ENCODE results near the gene ELK1.
"Not testable (repeated sequence)": the region's sequence is repeated elsewhere in the genome, so short reads cannot be mapped to it uniquely, and the experiment has no call there.

Gene ELK1

DNA sequence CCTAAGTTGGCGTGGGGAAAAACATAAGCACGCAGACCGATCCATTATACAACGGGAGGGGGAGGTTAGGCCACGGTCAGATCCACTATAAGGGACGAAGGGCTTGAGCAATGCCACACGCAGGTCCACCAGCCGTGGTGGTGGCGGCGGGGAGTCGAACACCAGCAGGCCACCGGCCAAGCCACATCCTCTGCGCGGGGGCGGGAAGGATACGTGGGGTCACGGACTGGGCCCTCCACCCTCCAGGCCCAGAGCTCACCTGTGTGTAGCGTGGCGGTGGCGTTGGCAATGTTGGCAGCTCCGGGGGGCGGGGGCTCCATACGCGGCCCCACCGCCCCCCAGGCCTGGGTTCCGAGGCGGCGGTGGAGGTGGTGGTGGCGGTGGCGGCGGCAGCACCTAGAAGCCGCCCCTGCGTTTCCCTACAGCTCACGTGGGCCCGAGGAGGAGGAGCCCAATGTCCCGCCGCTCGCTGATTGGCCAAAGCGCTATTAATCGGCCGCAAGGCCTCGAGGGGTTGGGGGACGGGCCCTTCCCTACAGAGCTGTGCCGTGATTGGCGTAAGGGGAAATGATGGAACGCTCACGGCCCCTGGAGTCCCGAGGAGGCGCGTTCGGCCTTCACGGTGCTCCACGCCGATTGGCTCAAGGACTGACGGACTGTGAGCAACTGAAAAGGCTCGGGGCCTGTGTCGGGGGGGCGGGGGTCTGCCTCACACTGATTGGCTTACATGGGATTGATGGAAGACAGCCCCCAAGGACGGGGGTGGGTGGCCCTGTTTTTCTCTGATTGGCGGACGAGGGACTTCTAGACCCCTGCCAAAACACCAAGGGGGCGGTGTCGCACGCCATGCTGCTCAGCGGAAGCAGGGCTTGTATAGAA, at the start of gene ELK1:
TSS of gene ELK1 (minus strand) at position 400 of the 879 bp plus-strand sequence. CDS start 9,122 bp downstream, outside the sequence.
- DNase-seq, result peak; percentile 39 to 98 (median 94)

DNA sequence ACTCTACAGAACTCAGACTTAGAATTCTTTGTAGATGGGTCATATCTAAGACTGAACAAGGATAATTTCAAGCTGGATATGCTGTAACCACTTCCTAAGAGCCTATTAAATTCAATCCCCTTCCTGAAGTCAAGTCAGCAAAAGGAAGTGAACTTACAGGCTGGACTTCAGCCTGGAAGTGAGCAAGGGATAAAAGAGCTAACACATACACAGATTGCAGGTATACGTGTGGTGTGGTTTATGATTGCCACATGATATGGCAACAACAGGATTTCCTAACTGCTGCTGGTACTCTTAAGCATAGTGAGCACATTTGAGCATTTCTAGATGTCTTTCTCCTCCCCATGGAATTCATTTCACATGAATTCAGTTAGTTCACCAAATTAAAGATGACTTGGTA, 46.8 kb upstream of the ELK1 start:
- DNase-seq, result no peak

DNA sequence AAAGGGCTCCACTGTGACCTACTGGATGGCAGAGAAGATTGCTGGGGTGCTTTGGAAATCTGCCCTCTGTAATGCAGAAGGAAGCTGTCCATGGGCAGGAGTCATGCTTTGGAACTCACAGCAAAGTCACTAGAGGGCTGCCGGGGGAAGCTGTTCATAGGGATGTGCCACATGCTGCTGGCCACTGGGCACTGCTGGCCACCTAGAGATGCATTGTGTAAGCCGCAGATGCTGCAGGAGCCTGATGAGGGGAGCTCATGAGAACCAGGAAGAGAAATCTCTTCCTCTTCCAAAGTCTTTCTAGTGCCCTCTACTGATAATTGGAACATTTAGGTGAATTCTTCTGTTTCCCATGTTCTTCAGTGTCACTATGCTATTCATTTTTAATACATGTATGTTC, 39.8 kb upstream of the ELK1 start:
- DNase-seq, result no peak

GRCh38 chrX:47687263-47687662, 36.9 kb upstream of the ELK1 start:
- no peak for DNase-seq

DNA sequence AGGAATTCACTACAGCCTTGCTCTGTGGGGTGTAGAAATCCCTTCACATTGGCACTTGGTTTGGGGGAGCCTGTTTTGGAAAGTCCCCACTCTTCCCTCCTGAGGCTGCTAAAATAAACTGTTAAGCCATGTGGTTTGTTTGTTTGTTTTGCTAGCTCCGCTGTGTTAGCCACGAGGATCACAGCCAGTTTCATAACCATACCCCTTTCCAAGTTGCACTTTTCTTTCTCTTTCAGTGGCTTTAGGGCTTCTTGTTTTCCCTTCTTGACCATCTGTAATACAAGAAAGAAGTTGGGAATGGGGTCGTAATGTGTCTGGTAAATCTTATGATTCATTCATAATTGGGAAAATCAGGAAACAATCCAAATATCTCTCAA, 33.5 kb upstream of the ELK1 start:
- no peak for DNase-seq

DNA sequence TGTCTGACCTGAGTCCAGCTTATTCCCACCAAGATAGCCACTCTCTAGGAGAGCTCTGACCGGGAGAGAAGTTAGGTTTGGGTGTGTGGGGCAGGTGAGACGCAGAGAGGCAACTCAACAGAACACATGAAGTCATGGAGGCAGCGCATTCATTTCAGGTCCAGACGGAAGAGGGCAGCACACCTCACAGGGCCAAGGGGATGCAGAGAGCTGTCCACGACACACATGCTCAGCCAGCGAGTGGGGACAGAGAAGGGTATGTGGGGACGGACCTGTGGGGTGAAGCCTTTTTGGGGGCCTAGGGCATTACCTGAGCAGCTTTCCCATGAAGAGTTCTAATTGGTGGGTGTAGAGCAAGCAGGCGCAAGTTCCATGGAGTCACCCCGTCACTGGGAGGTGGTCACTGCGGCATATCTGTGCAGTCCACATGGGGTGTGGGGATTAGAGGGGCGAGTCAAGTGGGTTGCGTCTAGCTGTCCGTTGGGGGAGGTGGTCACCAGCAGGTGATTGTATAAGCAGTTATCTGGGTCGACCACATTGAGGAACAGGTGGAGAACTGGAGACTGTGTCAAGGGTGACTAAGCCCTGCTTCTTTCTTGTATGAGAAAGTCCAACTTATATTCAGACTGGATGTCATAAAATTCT, 32.9 kb upstream of the ELK1 start:
- no peak for DNase-seq

DNA sequence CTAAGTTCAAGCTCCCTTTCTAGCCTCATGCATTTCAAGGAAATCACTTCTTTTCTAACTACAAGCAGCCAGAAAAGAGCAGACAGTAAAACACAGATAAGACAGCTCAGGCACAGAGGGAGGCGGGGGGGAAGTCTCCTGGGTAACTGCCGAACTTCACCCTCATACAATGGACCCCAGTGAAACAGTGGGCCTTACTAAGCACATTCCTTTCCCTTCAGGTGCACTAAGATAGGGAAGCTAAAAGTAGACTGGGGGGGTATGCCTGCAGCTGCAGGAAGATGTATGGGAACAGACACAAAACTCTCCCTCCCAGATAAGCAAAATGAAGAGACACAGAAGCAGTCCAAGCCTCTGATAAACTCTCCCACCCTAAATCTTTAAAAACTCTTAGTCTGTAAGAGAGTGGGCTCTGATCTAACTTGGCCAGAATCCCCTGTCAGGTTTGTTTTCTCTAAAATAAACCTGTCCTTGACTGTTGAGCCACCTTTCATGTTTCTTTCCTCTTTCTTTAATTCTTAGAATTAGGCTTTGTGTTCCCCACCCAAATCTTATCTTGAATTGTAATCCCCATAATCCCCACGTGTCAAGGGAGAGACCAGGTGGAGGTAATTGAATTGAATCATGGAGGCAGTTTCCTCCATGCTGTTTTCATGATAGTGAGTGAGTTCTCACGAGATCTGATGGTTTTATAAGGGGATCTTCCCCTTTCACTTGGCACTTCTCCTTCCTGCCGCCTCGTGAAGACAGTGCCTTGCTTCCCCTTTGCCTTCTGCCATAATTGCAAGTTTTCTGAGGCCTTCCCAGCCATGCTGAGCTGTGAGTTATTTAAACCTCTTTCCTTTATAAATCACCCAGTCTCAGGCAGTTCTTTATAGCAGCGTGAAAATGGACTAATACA, 25.8 kb upstream of the ELK1 start:
- not testable (repeated sequence) for DNase-seq

DNA sequence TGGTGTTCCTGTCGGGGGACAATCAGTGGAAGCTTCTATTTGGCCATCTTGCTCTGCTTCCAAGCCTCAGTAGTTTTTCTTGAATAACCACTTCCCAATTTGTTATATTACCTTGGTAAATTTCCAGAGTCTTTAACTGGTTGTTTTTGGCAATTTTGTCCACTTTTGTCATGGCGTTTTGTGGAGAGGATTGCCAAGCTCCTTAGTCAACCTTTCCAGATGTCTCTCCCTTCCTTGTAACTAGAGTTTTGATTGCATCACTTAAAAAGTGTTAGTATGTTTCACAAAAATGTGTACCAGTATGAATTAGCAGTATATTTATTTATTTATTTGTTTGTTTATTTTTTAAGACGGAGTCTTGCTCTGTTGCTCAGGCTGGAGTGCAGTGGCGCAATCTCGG, 24.4 kb upstream of the ELK1 start:
- no peak for DNase-seq

DNA sequence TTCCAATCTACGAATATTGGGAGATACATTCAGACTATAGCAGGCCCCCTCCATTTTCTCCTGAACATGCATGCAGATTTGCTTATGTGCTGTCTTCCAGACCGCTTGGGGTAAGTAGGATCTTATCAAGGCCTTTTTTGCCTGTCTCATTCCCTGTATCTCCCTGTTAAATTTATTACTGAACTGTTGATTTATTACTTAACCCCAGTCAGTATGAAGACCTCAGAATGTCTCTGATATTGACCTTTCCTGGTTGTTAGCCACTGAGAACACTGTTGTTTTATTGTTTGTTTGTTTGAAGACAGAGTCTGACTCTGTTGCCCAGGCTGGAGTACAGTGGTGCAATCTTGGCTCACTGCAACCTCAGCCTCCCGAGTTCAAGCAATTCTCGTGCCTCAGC, 15.4 kb upstream of the ELK1 start:
- not testable (repeated sequence) for DNase-seq

DNA sequence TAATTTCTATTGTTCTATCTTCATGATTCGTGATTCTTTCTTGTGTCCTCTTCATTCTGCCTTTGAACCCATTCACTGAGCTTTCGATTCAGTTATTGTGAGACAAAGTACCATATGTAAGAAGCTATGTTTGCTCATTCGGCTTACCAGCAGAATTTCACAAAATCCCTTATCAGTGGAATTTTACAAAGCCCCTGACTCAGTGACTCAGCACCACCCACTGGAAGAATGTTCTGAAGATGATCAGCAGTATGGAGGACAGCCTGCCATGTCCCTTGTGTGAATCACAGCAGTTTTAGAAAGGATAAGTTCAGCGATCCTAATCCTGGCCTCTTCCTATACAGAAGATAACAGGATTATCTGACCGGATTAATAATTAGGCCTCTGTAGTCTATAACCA, 14.4 kb upstream of the ELK1 start:
- DNase-seq, result no peak

GRCh38 chrX:47662144-47662657, 11.8 kb upstream of the ELK1 start:
- peak in 8 of 56 donors; percentile 0 to 32 (median 4) for DNase-seq

DNA sequence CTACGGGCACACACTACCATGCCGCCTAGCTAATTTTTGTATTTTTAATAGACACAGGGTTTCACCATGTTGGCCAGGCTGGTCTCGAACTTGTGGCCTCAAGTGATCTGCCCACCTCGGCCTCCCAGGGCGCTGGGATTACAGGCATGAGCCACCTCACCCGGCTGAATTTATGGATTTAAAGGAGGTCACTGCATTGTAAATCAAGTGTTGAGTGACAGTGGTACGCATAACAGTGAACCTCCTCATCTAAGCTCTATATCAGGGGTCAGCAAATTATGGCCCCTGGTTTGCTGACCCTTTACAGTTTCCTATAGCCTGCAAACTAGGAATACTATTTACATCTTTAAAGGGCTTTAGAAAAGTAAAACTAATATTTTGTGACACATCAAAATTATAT, 11.2 kb upstream of the ELK1 start:
- no peak for DNase-seq

DNA sequence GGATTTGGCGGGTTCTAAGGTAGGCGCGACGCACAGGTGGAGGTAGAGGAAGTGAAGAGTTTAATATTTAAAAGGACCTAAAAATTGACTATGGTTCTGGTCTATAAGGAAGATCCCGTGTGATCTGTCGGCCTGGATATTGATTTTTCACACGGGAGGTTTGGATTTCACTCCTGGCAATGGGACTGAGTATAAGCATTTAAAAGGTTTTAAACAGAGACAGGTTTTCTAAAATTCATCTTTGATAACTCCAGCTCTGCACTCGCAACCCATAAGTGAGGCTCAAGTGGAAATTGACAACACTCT, 9.0 kb upstream of the ELK1 start:
- DNase-seq, result no peak

DNA sequence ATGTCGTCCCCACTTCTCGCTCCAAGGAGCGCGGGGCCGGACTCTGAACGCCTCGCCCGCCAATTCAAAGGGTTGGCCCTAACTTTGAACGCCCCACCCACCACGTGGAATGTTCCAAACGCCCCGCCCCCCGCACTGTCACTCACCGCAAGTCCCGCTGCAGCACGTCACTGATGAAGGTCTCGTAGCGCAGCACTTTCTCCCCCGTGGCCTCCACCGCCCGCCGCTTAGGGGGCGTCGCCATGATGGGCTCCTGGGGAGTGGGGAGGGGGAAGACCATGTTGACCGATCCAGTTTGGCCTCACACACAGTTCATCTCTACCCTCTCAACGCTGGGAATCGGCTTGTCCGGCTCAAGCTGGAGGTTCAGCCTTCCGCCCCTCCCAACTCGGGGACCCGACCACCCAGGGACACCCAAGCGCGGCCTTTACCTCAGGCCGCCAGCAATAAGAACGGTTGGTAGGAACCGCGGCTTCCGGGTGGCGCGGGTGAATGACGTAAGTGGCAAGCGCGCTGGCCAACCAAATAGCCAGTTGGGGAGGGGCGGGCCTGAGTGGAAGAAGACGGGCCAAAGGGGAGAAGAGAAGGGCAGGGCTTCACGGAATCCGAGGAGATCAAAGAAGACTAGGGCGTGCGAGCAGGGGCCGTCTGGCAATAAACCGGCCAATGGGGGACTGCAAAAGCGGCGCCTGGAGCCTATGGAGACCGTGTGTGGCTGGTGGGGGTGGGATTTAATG, 8.5 kb upstream of the ELK1 start, which contains the start of gene UXT:
TSS of gene UXT (minus strand) at position 497 of the 737 bp plus-strand sequence. CDS start at position 244, 253 bp downstream.
- peak; percentile 37 to 93 (median 82) for DNase-seq

- no peak for DNase-seq
Observed at GRCh38 chrX:47658301-47658683, 7.9 kb upstream of the ELK1 start.

- DNase-seq, result no peak
Observed at GRCh38 chrX:47651043-47651905, 911 bp upstream of the ELK1 start.

GRCh38 chrX:47649781-47650163, 591 bp downstream of the ELK1 start:
- peak in 1 of 56 donors; percentile 13 for DNase-seq

GRCh38 chrX:47649271-47649670, 1.1 kb downstream of the ELK1 start:
- no peak for DNase-seq

GRCh38 chrX:47648376-47648775, 2.0 kb downstream of the ELK1 start:
- DNase-seq, result no peak

GRCh38 chrX:47646636-47647035, 3.7 kb downstream of the ELK1 start:
- no peak for DNase-seq
